GM19193 (cell line): ENCODE data around the gene DGKG.

Experiments used
- POLR2A ChIP-seq: IDR thresholded peaks from 4 replicates; pipeline ENCODE4 v1.6.1; 2011; ENCODE audit not compliant: insufficient read depth, insufficient read length; ENCODE audit errors: extremely low read depth

DGKG gene

GRCh38 chr3:186210852-186211500 is 151.1 kb downstream of the DGKG start:
- no peak for TF ChIP-seq POLR2A

DNA sequence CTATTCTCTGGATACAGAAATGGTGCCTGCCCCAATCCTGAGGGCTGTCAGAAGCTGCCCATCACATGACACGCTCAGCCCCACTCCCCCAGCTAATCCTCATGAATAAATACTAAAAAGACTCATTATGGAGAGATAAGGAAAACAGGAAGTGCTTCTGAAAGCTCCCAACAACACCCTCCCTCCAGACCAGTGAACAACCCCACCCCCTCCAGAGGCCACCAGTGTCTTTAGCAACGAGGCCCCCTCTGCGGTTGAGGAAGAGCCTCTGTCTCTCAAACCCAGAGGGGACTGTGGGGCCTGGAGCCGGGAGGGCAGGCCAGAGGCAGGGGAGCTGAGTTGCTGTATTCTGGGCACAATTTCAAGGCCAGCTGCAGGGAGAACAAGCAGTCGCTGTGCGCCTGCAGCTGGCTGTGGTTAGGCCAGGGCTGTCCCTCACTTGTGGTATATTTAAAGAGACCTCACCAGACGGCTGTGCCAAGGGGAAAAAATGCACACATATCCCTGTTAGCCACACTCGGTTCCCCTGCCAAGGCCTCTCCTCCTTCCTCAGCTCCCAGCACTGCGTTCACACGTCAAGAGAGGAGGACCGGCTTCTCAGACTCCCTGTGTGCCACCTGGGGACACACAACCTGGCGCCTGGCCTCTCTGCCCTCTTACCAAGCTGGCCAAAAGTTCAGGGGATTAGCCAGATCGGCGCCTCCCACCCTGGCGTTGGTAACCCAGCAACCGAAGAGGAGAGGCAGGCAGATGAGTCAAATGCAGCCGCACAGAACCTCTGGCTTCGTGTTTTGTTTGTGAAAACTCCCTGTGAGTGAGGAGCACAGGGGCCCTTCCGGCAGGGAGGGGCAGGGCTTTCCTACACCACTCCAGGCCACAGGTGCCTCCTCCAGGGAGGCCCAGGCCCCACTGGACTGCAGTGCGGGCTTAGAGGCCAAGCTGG is 152.0 kb downstream of the DGKG start:
- TF ChIP-seq POLR2A = no peak

DNA sequence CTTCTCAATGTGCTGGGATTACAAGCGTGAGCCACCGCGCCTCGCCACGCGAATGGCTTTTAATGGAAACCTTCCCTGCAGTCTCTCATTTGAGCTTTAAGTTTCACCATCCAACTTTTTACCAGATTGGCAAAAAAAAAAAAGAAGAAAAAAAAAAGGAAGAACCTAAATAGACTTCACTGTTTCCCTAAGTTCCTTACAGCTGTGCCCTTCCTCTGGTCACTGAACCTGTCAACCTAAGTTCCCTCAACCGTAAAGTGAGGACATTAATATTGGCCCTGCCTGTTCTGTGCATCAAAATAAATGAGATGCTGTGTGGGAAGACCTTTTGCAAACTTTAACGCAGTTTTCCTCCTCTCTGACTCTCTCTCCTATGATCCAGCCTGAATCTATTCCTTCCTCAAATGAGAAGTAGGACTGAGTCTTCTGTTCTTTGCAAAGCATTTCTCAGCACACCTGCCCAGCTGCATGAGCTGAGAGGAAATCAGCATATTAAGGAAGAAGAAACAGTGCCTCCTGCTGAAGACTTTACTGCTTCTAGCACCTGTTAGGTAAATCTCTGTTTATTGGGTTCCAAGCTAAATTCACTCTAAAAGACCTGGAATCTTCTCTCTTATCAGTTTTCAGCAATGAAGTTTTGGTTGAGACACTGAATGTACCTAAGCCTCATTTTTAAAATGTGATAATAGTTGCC is 153.6 kb downstream of the DGKG start:
- TF ChIP-seq POLR2A = no peak

- TF ChIP-seq POLR2A = no peak
Observed at GRCh38 chr3:186207515-186207914, 154.5 kb downstream of the DGKG start.

- no peak for TF ChIP-seq POLR2A
Observed at GRCh38 chr3:186200726-186201125, 161.3 kb downstream of the DGKG start.

DNA sequence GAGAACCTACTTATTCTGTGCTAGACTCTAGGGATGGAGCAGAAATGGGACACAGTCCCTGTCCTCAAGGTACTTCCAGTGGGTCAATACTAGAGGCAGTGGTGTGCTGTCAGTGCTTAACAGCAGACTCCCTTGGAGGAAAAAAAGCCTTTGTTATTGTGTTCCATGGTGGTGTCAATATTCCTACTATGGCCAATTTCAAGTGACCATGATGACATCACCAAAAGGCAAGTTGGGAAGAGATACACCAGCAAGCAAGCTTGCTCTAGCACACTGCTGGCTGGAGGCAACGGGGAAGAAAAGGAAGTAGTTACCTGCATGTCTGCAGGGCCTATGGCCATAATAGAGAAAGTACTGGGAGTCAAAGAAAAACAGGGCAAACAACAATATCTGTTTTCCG is 163.6 kb downstream of the DGKG start:
- TF ChIP-seq POLR2A = no peak

GRCh38 chr3:186194451-186194811 is 167.6 kb downstream of the DGKG start:
- TF ChIP-seq POLR2A = no peak

DNA sequence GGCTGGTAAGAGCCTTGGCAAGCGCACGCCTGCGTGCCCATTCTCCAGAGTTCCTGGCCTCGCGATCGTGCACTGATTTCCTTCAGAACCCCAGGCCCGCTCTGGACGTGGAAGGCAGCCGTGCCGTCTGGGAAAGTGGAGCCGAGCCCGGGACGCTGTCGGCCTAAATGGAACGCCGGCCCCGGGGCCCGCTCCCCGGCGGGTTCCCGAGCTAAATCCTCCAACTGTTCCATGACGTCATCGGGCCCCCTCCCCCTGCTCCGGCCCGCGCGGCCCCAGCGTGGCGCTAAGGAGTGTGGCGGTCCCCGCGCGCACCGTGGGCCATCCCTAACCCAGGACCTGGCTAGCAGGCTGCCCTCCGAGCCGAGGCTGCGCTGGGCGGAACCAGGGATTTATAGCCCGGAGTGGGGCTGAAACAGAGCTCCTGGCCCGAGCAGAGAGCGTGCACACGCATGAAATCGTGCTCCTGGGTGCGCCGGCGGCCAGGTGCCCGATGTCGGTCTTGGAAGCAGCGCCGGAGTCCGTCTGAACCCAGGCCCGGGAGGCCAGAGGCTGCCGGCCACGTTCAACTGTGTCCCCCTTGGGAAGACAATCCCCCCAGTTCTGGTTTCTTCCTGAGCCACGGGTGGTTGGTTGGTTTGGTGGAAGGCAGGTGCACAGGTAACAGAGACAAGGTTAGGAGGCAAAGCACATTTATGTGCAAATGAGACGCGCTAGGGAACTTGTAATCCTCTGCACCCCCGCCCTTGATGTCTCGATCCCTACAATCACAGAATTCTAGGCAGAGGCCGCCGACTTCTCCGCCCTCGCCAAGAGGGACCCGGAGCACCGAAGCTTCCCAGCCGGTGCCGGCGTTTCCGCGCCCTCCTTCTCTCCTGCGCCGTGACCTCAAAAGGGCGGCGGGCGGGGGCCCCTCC is 168.2 kb downstream of the DGKG start:
- no peak for TF ChIP-seq POLR2A

DNA sequence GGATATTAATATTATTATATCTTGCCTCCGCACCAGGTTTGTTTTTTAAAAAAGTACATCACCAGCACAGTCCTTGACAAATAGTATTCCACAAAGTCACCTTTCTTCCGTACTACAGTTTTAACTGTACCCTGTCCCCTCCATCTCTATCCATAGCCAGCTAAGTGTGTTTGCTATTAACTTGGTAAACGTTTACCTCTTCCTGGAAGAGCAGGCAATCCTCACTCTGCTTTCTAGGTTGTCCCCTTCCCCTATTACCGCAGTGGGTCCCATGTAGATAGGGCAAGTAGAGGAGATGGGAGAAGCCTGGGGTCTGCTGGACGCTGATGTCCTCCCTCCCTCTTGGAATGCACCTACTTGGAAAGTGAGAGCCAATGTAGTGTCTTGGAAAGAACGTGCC is 169.2 kb downstream of the DGKG start:
- no peak for TF ChIP-seq POLR2A

- TF ChIP-seq POLR2A = no peak
Observed at GRCh38 chr3:186189492-186189891, 172.5 kb downstream of the DGKG start.

DNA sequence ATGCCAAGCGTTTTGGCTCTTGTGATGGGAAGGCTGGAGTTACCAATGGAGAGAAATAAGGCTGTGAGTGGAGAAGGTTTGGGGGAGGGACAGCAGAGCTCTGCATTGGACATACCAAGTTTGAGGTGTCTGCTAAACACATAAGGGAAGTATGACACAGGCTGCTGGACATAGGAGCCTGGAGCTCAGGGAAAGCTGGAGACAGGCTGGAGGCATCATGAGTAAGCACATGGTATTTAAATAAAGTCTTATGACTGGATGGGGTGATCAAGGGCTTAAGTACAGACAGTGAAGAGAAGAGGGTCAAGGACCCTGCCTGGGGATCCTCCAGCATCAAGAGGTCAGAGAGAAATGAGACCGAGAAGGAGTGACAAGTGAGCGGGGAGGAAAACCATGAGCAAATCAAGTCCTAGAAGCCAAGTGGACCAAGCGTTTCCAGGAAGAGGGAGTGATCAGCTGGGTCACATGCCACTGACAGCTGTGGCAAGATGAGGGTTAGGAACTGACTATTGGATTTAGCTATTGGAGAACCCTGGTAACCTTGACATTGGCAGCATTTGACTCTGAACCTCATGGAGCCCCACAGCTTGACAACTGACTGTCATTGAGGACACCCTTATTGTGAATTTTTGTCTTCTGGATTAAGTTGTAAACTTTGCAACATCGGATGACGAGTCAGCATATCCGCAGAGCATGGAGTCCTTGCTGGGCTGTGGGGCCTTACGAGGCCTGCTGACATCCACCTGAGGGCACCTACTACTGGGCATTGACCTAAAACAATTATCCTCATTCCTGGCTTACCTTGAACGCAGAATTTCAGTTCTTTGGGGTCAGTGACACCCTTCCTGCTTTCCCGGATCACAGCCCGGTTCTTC is 174.4 kb downstream of the DGKG start:
- TF ChIP-seq POLR2A = no peak

DNA sequence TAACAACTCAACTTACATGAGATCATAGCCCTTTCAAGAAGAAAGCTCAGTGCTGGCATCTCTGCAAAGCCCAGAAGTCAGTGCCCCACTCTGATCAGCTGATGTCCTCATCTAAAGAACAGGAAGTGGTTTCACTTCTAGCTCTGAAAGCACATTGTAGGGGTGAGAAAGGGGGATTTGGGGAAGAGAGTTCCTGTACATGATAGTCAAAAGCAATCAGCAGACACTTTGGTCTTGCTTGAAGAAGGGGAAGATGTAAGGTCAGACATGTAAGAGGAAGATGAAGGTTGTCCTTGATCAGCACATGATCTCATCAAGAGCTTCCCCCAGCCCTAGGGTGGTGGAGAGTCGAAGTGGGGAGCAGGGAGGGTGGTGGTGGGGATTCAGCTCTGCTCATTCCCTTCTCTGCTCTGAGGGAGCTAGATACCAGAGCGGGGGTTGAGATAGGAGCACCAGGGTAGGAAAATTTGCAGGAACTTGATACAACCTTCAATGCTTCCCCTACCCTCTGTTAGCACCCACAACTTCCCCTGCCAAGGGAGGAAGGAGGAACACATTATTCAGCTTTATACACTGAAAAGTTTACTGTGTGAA is 176.7 kb downstream of the DGKG start:
- no peak for TF ChIP-seq POLR2A

GRCh38 chr3:186184021-186184420 is 178.0 kb downstream of the DGKG start:
- no peak for TF ChIP-seq POLR2A
